Measurements from ENCODE around the gene FN3KRP.

- TF ChIP-seq POLR2A (IDR thresholded peaks at IDR 0.05; ENCODE audit: low read depth, low read length): no peak
- TF ChIP-seq JUN (IDR thresholded peaks at IDR 0.05; ENCODE audit: borderline replicate concordance, insufficient read depth, insufficient read length, low read depth): no peak
- TF ChIP-seq CTCF (IDR thresholded peaks at IDR 0.05; ENCODE audit: extremely low read depth in 1 of 2, insufficient read depth in 1 of 2, low read depth in 1 of 2, low read length in 2 of 2): no peak
- TF ChIP-seq POLR2AphosphoS5 (IDR thresholded peaks at IDR 0.05; ENCODE audit: insufficient read depth, low read depth, low read length): no peak
- no peak for TF ChIP-seq GATA2 (IDR thresholded peaks at IDR 0.05; ENCODE audit: insufficient read depth, insufficient read length, low read depth, low read length)
- TF ChIP-seq, protein P1, sequence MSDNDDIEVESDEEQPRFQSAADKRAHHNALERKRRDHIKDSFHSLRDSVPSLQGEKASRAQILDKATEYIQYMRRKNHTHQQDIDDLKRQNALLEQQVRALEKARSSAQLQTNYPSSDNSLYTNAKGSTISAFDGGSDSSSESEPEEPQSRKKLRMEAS (IDR thresholded peaks at IDR 0.05; ENCODE audit: insufficient read depth, insufficient read length): no peak
- no peak for TF ChIP-seq EZH2 (IDR thresholded peaks at IDR 0.05; ENCODE audit: borderline replicate concordance, low read depth, low read length, severe bottlenecking)
- no peak for TF ChIP-seq FOS (IDR thresholded peaks at IDR 0.05; ENCODE audit: borderline replicate concordance, insufficient read depth, low read length)
Observed at GRCh38 chr17:82776454-82776853, 59.9 kb downstream of the FN3KRP start.

All from endothelial cell of umbilical vein (primary cell).